Astrocyte (in vitro differentiated cells and primary cell): ENCODE measurements around the gene PFKFB2. TPM values are rescaled to one million over a fixed set of nuclear protein-coding genes. Genes with fewer than 3 reads are reported as not detected.

Experiments used
- DNase-seq: peaks from one replicate; pipeline ENCODE4 v3.0.0-alpha.2; 2010; ENCODE audit warnings: low read depth
- FAIRE-seq: peaks from 2 replicates; lab custom pipeline; 2011; peaks lifted over from hg19 to GRCh38; lab: Jason Lieb, UNC
- H2AFZ ChIP-seq: 2 replicates; pipeline ENCODE4 v1.6.0; 2012; ENCODE audit warnings: low read depth, low read length, inconsistent platforms
- H3K27ac ChIP-seq: 2 replicates; pipeline ENCODE4 v1.5.1; 2011; ENCODE audit warnings: low read depth, low read length, inconsistent platforms
- H3K27me3 ChIP-seq: 2 replicates; pipeline ENCODE4 v1.6.0; 2011; ENCODE audit warnings: low read length, inconsistent platforms; ENCODE audit not compliant: insufficient read depth
- H3K36me3 ChIP-seq: 2 replicates; pipeline ENCODE4 v1.5.1; 2011; ENCODE audit warnings: low read length, inconsistent platforms; ENCODE audit not compliant: insufficient read depth
- H3K4me1 ChIP-seq: 2 replicates; pipeline ENCODE4 v1.5.1; 2011; ENCODE audit warnings: low read length, inconsistent platforms; ENCODE audit not compliant: insufficient read depth
- H3K4me2 ChIP-seq: 2 replicates; pipeline ENCODE4 v1.6.0; 2012; ENCODE audit warnings: low read length, inconsistent platforms
- H3K4me3 ChIP-seq: 2 replicates; pipeline ENCODE4 v1.5.1; 2011; ENCODE audit warnings: low read depth, mild to moderate bottlenecking, low read length, inconsistent platforms; ENCODE audit not compliant: insufficient read depth
- H3K79me2 ChIP-seq: 2 replicates; pipeline ENCODE4 v1.6.0; 2012; ENCODE audit warnings: mild to moderate bottlenecking, low read length, inconsistent platforms; ENCODE audit not compliant: insufficient read depth
- H3K9ac ChIP-seq: 2 replicates; pipeline ENCODE4 v1.6.0; 2012; ENCODE audit warnings: mild to moderate bottlenecking, low read length, inconsistent platforms
- H3K9me3 ChIP-seq: 2 replicates; pipeline ENCODE4 v1.5.1; 2012; ENCODE audit warnings: low read depth, mild to moderate bottlenecking, low read length, inconsistent platforms; ENCODE audit not compliant: insufficient read depth
- H4K20me1 ChIP-seq: 2 replicates; pipeline ENCODE4 v1.6.0; 2012; ENCODE audit warnings: low read length, inconsistent platforms; ENCODE audit not compliant: insufficient read depth
- H3K27ac Mint-ChIP-seq: one replicate; pipeline ENCODE4 v1.8.0; 2021; ENCODE audit warnings: mild to moderate bottlenecking, mixed read lengths; ENCODE audit not compliant: unreplicated experiment
- H3K27me3 Mint-ChIP-seq: one replicate; pipeline ENCODE4 v1.8.0; 2021; ENCODE audit warnings: low read depth, mixed read lengths; ENCODE audit not compliant: unreplicated experiment
- H3K36me3 Mint-ChIP-seq: one replicate; pipeline ENCODE4 v1.8.0; 2021; ENCODE audit warnings: low read depth, mixed read lengths; ENCODE audit not compliant: unreplicated experiment
- H3K4me1 Mint-ChIP-seq: one replicate; pipeline ENCODE4 v1.8.0; 2021; ENCODE audit warnings: low read depth, mixed read lengths; ENCODE audit not compliant: unreplicated experiment
- H3K4me3 Mint-ChIP-seq: one replicate; pipeline ENCODE4 v1.8.0; 2021; ENCODE audit warnings: mild to moderate bottlenecking, moderate library complexity, mixed read lengths; ENCODE audit not compliant: unreplicated experiment
- H3K9me3 Mint-ChIP-seq: one replicate; pipeline ENCODE4 v1.8.0; 2021; ENCODE audit warnings: mild to moderate bottlenecking, mixed read lengths; ENCODE audit not compliant: unreplicated experiment
- EZH2 ChIP-seq: IDR thresholded peaks from 2 replicates; pipeline ENCODE4 v1.6.1; 2012; ENCODE audit warnings: mild to moderate bottlenecking, low read length, inconsistent platforms; ENCODE audit not compliant: insufficient read depth
- total RNA-seq: library from RNA; stranded (reverse); gene quantifications from 2 replicates; pipeline ENCODE4 v1.2.1, GENCODE V29; 2021
- TF ChIP-seq, protein P1 (sequence below): IDR thresholded peaks from 2 replicates; pipeline ENCODE4 v1.5.1; 2011; ENCODE audit warnings: low read depth, mild to moderate bottlenecking, inconsistent platforms, low read length, moderate library complexity; ENCODE audit not compliant: insufficient read depth

Gene PFKFB2
- total RNA-seq, 1 donor from 2014 or later: 6.2 TPM

DNA sequence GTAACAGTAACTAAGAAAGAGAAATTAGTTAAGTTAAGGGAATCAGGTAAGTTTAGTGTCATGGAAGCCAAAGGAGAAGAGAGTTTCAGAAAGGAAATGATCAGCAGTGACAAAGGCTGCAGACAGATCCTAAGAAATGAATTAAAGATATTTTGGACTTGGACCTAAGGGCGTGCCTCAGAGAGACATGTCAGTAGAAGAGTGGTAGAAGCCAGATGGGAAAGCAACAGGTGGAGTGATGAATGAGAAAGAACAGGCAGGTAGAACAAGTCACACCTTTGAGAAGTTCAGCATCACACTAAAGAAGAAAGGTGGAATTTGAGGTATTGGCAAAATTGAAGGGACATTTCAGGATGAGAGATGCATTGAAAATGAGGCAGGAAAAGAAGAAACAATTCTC, 49.6 kb downstream of the PFKFB2 start:
- H3K9me3 Mint-ChIP-seq: peaks cover 3% of the 10 kb centered on the region
- H3K27ac Mint-ChIP-seq: no peak overlapping the region
- TF ChIP-seq EZH2: no peak
- TF ChIP-seq, protein P1, sequence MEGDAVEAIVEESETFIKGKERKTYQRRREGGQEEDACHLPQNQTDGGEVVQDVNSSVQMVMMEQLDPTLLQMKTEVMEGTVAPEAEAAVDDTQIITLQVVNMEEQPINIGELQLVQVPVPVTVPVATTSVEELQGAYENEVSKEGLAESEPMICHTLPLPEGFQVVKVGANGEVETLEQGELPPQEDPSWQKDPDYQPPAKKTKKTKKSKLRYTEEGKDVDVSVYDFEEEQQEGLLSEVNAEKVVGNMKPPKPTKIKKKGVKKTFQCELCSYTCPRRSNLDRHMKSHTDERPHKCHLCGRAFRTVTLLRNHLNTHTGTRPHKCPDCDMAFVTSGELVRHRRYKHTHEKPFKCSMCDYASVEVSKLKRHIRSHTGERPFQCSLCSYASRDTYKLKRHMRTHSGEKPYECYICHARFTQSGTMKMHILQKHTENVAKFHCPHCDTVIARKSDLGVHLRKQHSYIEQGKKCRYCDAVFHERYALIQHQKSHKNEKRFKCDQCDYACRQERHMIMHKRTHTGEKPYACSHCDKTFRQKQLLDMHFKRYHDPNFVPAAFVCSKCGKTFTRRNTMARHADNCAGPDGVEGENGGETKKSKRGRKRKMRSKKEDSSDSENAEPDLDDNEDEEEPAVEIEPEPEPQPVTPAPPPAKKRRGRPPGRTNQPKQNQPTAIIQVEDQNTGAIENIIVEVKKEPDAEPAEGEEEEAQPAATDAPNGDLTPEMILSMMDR: no peak
- FAIRE-seq: no peak
- Histone ChIP-seq H3K9ac (no peak overlapping the region), H3K4me3 (no peak overlapping the region), H3K9me3 (no peaks in the 10 kb centered on the region), H3K36me3 (no peaks in the 10 kb centered on the region), H2AFZ (no peak overlapping the region), H3K4me1 (no peaks in the 10 kb centered on the region), H3K27ac (no peak overlapping the region), H3K79me2 (no peaks in the 10 kb centered on the region), H3K4me2 (no peak overlapping the region), H3K27me3 (peaks cover 4% of the 10 kb centered on the region), H4K20me1 (no peaks in the 10 kb centered on the region)
- no peak overlapping the region for H3K4me3 Mint-ChIP-seq
- no peaks in the 10 kb centered on the region for H3K4me1 Mint-ChIP-seq
- peaks cover 1% of the 10 kb centered on the region for H3K36me3 Mint-ChIP-seq
- no peak for DNase-seq
- H3K27me3 Mint-ChIP-seq: peaks cover 11% of the 10 kb centered on the region

DNA sequence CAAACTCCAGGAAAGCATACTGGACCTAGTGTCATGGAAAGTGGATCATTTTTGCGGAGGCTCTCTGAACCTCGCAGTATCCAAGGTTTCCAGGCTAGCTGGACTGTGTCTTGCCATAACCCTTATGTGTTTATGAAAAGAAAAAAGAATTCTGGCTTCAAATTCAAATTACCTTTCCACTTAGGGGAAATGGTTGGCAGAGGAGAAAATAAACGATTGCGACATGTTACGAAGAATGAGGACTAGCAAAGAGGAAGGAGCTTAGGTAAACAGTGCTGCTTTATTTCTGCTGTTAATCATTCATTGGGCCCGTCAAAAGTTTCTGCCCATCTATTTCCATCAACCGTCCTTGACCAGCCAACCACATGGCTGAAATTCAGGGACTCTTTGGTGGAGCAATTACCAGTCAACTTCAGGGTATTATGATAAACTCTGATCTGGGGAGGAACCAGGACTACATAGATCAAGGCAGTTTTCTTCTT, 50.9 kb downstream of the PFKFB2 start, which contains the start of gene C4BPA:
TSS of gene C4BPA (plus strand) at position 342 of the 482 bp plus-strand sequence. CDS start 8,793 bp downstream, outside the sequence.
- Mint-ChIP-seq H3K36me3 (peaks cover 1% of the 10 kb centered on the region), H3K27ac (no peak within 1 kb of the TSS), H3K9me3 (peaks cover 3% of the 10 kb centered on the region), H3K4me3 (no peak within 1 kb of the TSS), H3K4me1 (no peaks in the 10 kb centered on the region), H3K27me3 (peaks cover 11% of the 10 kb centered on the region)
- Histone ChIP-seq H2AFZ (no peak within 1 kb of the TSS), H3K9ac (no peak within 1 kb of the TSS), H3K4me3 (no peak within 1 kb of the TSS), H3K4me2 (no peak within 1 kb of the TSS), H4K20me1 (no peaks in the 10 kb centered on the region), H3K4me1 (no peaks in the 10 kb centered on the region), H3K79me2 (no peaks in the 10 kb centered on the region), H3K27me3 (peaks cover 4% of the 10 kb centered on the region), H3K27ac (no peak within 1 kb of the TSS), H3K9me3 (no peaks in the 10 kb centered on the region), H3K36me3 (no peaks in the 10 kb centered on the region)
- TF ChIP-seq, protein P1: no peak
- TF ChIP-seq EZH2: no peak
- FAIRE-seq (no peak), DNase-seq (no peak)

DNA sequence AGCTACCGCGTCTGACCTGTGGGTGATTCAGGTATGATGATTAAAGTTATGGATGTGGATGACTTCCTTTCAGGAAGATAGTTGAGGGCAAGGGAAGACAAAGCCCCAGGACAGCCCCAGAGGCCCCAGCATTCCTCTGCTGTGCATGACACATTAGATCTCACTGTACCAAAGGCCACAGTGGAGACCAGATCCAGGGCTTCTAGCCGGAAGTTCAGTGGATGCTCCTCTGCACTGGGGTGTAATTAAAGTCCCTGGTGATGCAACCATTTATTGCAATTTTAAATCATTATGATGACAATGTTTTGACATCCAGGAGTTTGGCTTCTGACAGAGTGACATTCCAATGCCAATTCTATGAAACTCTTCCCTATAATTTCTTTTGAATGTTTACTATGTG, 55.9 kb downstream of the PFKFB2 start:
- Histone ChIP-seq H3K4me2 (no peak overlapping the region), H4K20me1 (no peaks in the 10 kb centered on the region), H3K9ac (no peak overlapping the region), H3K27ac (no peak overlapping the region), H3K4me3 (no peak overlapping the region), H3K4me1 (no peaks in the 10 kb centered on the region), H3K36me3 (no peaks in the 10 kb centered on the region), H2AFZ (no peak overlapping the region), H3K27me3 (peaks cover 2% of the 10 kb centered on the region), H3K9me3 (no peaks in the 10 kb centered on the region), H3K79me2 (no peaks in the 10 kb centered on the region)
- no peak overlapping the region for H3K4me3 Mint-ChIP-seq
- peaks cover 3% of the 10 kb centered on the region for H3K27me3 Mint-ChIP-seq
- TF ChIP-seq EZH2: no peak
- TF ChIP-seq, protein P1: no peak
- no peaks in the 10 kb centered on the region for H3K9me3 Mint-ChIP-seq
- DNase-seq: no peak
- H3K36me3 Mint-ChIP-seq: no peaks in the 10 kb centered on the region
- no peak overlapping the region for H3K27ac Mint-ChIP-seq
- H3K4me1 Mint-ChIP-seq: peaks cover 6% of the 10 kb centered on the region
- FAIRE-seq: no peak
